ENCODE data around the gene PET117. TPM values are rescaled to one million over a fixed set of nuclear protein-coding genes. Genes with fewer than 3 reads are reported as not detected.
"Not testable (repeated sequence)": the region's sequence is repeated elsewhere in the genome, so short reads cannot be mapped to it uniquely, and the experiment has no call there.

Gene PET117
- total RNA-seq, 1 donor from 2014 or later: 18.5 TPM

GRCh38 chr20:18174906-18175683, 37.4 kb downstream of the PET117 start:
- no peaks in the 10 kb centered on the region for H3K27me3 Mint-ChIP-seq
- DNase-seq (ENCODE audit: low spot score, unreplicated experiment): no peak
- no peaks in the 10 kb centered on the region for H3K4me1 Mint-ChIP-seq (ENCODE audit: low read depth)
- peaks cover 4% of the 10 kb centered on the region for H3K9me3 Mint-ChIP-seq (ENCODE audit: low read depth)
- H3K36me3 Mint-ChIP-seq (ENCODE audit: insufficient read depth): peaks cover 49% of the 10 kb centered on the region
- no peak overlapping the region for H3K4me3 Mint-ChIP-seq (ENCODE audit: low read depth)
- H3K27ac Mint-ChIP-seq: no peak overlapping the region
- TF ChIP-seq CTCF (IDR thresholded peaks at IDR 0.05; ENCODE audit: unreplicated experiment): no peak

- Mint-ChIP-seq H3K36me3 (ENCODE audit: insufficient read depth) (peaks cover 50% of the 10 kb centered on the region), H3K4me3 (ENCODE audit: low read depth) (no peak overlapping the region), H3K27me3 (no peaks in the 10 kb centered on the region), H3K27ac (peak overlapping the region; percentile 12), H3K4me1 (ENCODE audit: low read depth) (no peaks in the 10 kb centered on the region), H3K9me3 (ENCODE audit: low read depth) (peaks cover 7% of the 10 kb centered on the region)
- no peak for TF ChIP-seq CTCF (IDR thresholded peaks at IDR 0.05; ENCODE audit: unreplicated experiment)
- no peak for DNase-seq (ENCODE audit: low spot score, unreplicated experiment)
Measured at GRCh38 chr20:18176318-18176785, 38.7 kb downstream of the PET117 start.

GRCh38 chr20:18180366-18180765, 42.7 kb downstream of the PET117 start:
- not testable (repeated sequence) for H3K4me1 Mint-ChIP-seq (ENCODE audit: low read depth); H3K27me3 Mint-ChIP-seq; H3K27ac Mint-ChIP-seq; H3K9me3 Mint-ChIP-seq (ENCODE audit: low read depth); DNase-seq (ENCODE audit: low spot score, unreplicated experiment); H3K4me3 Mint-ChIP-seq (ENCODE audit: low read depth)
- H3K36me3 Mint-ChIP-seq (ENCODE audit: insufficient read depth): peaks cover 54% of the 10 kb centered on the region

DNA sequence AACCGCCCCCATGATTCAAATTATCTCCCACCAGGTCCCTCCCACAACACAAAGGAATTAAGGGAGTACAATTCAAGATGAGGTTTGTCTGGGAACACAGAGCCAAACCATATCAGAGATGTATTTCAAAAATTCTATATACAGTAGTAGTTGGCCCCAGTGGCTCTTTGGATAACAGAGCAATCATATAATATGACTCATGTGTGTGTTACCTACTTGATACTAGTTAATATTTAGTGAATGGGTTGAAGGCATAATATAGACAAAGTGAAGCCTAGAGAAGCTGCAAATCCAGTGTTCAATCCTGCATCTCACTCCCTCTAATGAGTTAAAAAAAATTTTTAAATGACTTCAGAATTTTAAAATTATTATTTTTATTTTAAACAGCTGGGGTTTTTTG, 43.2 kb downstream of the PET117 start:
- H3K4me1 Mint-ChIP-seq (ENCODE audit: low read depth): no peaks in the 10 kb centered on the region
- no peak overlapping the region for H3K4me3 Mint-ChIP-seq (ENCODE audit: low read depth)
- peaks cover 52% of the 10 kb centered on the region for H3K36me3 Mint-ChIP-seq (ENCODE audit: insufficient read depth)
- peaks cover 7% of the 10 kb centered on the region for H3K9me3 Mint-ChIP-seq (ENCODE audit: low read depth)
- H3K27ac Mint-ChIP-seq: no peak overlapping the region
- no peak for TF ChIP-seq CTCF (IDR thresholded peaks at IDR 0.05; ENCODE audit: unreplicated experiment)
- no peak for DNase-seq (ENCODE audit: low spot score, unreplicated experiment)
- no peaks in the 10 kb centered on the region for H3K27me3 Mint-ChIP-seq

- Mint-ChIP-seq H3K4me1 (ENCODE audit: low read depth) (no peaks in the 10 kb centered on the region), H3K36me3 (ENCODE audit: insufficient read depth) (peaks cover 12% of the 10 kb centered on the region), H3K9me3 (ENCODE audit: low read depth) (no peaks in the 10 kb centered on the region), H3K4me3 (ENCODE audit: low read depth) (no peak overlapping the region), H3K27ac (no peak overlapping the region), H3K27me3 (no peaks in the 10 kb centered on the region)
- no peak for TF ChIP-seq CTCF (IDR thresholded peaks at IDR 0.05; ENCODE audit: unreplicated experiment)
- DNase-seq (ENCODE audit: low spot score, unreplicated experiment): no peak
Measured at GRCh38 chr20:18187020-18187419, 49.4 kb downstream of the PET117 start.

- no peak overlapping the region for H3K4me3 Mint-ChIP-seq (ENCODE audit: low read depth)
- H3K27me3 Mint-ChIP-seq: no peaks in the 10 kb centered on the region
- no peak for DNase-seq (ENCODE audit: low spot score, unreplicated experiment)
- H3K36me3 Mint-ChIP-seq (ENCODE audit: insufficient read depth): peaks cover 7% of the 10 kb centered on the region
- TF ChIP-seq CTCF (IDR thresholded peaks at IDR 0.05; ENCODE audit: unreplicated experiment): no peak
- no peaks in the 10 kb centered on the region for H3K9me3 Mint-ChIP-seq (ENCODE audit: low read depth)
- H3K4me1 Mint-ChIP-seq (ENCODE audit: low read depth): no peaks in the 10 kb centered on the region
- H3K27ac Mint-ChIP-seq: no peak overlapping the region
Measured at GRCh38 chr20:18188434-18188833, 50.8 kb downstream of the PET117 start.
